K562 (cell line): ENCODE measurements around the gene MLLT1. TPM values are rescaled to one million over a fixed set of nuclear protein-coding genes. Genes with fewer than 3 reads are reported as not detected.
A peak's percentile ranks its signal among the peaks of the same experiment; 100 is the strongest.

Source experiments
- ATAC-seq: fragments of 200-7000 bp; cut with Tn5 transposase; 3 replicates; pipeline ENCODE4 v1.9.1; 2020; ENCODE audit warnings: moderate library complexity
- BruUV-seq: library from RNA; stranded (reverse); fragments of 400-500 nt; replicated peaks from 2 replicates; lab custom pipeline; 2021; lab: Mats Ljungman, UMichigan
- CTCF ChIA-PET: fragments of 300-600 bp; formaldehyde crosslinking; extraction: SDS; loops from one replicate; lab custom pipeline; 2021; ENCODE audit warnings: low intra/inter-chr PET ratio; lab: Yijun Ruan, JAX
- POLR2A ChIA-PET: fragments of 300-600, 350-650 bp; sonication (Branson Sonifier 250); formaldehyde crosslinking; extraction: SDS; loops from one replicate; lab custom pipeline; 2021; ENCODE audit warnings: antibody characterized with exemption, inconsistent platforms; lab: Yijun Ruan, JAX
- DNase-seq, 4 experiments: peaks; one replicate each; pipeline versions ENCODE4 v3.0.0 to v3.0.0-alpha.2; 2011 to 2018; ENCODE audit warnings: low spot score in 3 of 4, mixed read lengths in 3 of 4; ENCODE audit errors: extremely low read depth in 1 of 4
- FAIRE-seq: peaks from 2 replicates; lab custom pipeline; 2011; peaks lifted over from hg19 to GRCh38; lab: Jason Lieb, UNC
- H2AFZ ChIP-seq: 2 replicates; pipeline ENCODE4 v1.6.0; 2011; ENCODE audit warnings: low read depth, low read length, control low read depth, inconsistent platforms
- H3K27ac ChIP-seq: fragments of 200-600 bp; 3 replicates; pipeline ENCODE4 v1.8.0; 2011; ENCODE audit warnings: low read depth, mild to moderate bottlenecking, control low read depth, inconsistent platforms, low read length, moderate library complexity, mixed read lengths; ENCODE audit errors: extremely low read depth
- H3K27me3 ChIP-seq, 2 experiments: fragments of 300-600 bp in 1 of 2; 2 replicates in 1 of 2; 3 replicates in 1 of 2; pipeline versions ENCODE4 v1.6.0 to v1.8.0; 2011; ENCODE audit warnings: inconsistent platforms in 2 of 2, low read length in 2 of 2, mild to moderate bottlenecking in 1 of 2, mixed read lengths in 1 of 2, moderate library complexity in 1 of 2; ENCODE audit not compliant: control insufficient read depth in 2 of 2, insufficient read depth in 2 of 2
- H3K36me3 ChIP-seq: fragments of 300-600 bp; 3 replicates; pipeline ENCODE4 v1.8.0; 2011; ENCODE audit warnings: mild to moderate bottlenecking, low read length, inconsistent platforms; ENCODE audit not compliant: control insufficient read depth, insufficient read depth
- H3K4me1 ChIP-seq, 2 experiments: fragments of 200-600 bp in 1 of 2; replicated peaks in 1 of 2; 2 replicates in 1 of 2; 3 replicates in 1 of 2; pipeline versions ENCODE4 v1.5.1 to v1.8.0; 2011; ENCODE audit warnings: inconsistent platforms in 2 of 2, low read length in 2 of 2, mild to moderate bottlenecking in 1 of 2, mixed read lengths in 1 of 2, moderate library complexity in 1 of 2; ENCODE audit not compliant: control insufficient read depth in 2 of 2, insufficient read depth in 2 of 2
- H3K4me2 ChIP-seq: 2 replicates; pipeline ENCODE4 v1.6.1; 2011; ENCODE audit warnings: low read length, control low read depth, inconsistent platforms, mixed read lengths; ENCODE audit not compliant: insufficient read depth
- H3K4me3 ChIP-seq: fragments of 200-600 bp; sonication (generic), shearing (Covaris generic); 2 replicates; pipeline ENCODE4 v1.5.1; 2016; ENCODE audit warnings: control low read depth, inconsistent platforms
- H3K79me2 ChIP-seq: fragments of 200-600 bp; 3 replicates; pipeline ENCODE4 v1.8.0; 2011; ENCODE audit warnings: low read length, inconsistent platforms; ENCODE audit not compliant: control insufficient read depth, insufficient read depth
- H3K9ac ChIP-seq, 2 experiments: 2 replicates each; pipeline versions ENCODE4 v1.6.0 to v1.6.1; 2011; ENCODE audit warnings: low read depth in 2 of 2, low read length in 2 of 2, control low read depth in 1 of 2, inconsistent platforms in 1 of 2, mild to moderate bottlenecking in 1 of 2, mixed read lengths in 1 of 2; ENCODE audit not compliant: insufficient read depth in 1 of 2
- H3K9me1 ChIP-seq: one replicate; pipeline ENCODE4 v1.6.0; 2011; ENCODE audit warnings: inconsistent platforms, mild to moderate bottlenecking, low read length, moderate library complexity; ENCODE audit not compliant: control insufficient read depth, insufficient read depth
- H3K9me3 ChIP-seq: replicated peaks from 2 replicates; pipeline ENCODE4 v1.5.1; 2011; ENCODE audit warnings: low read depth, low read length, inconsistent platforms; ENCODE audit not compliant: control insufficient read depth, insufficient read depth
- H4K20me1 ChIP-seq: replicated peaks from 2 replicates; pipeline ENCODE4 v1.6.1; 2011; ENCODE audit warnings: low read length, inconsistent platforms, mixed read lengths; ENCODE audit not compliant: control insufficient read depth, insufficient read depth
- CBFA2T3 ChIP-seq: fragments of 450-650 bp; IDR thresholded peaks from 2 replicates; pipeline ENCODE4 v1.6.1; 2017
- DIDO1 ChIP-seq: fragments of 450-650 bp; IDR thresholded peaks from 2 replicates; pipeline ENCODE4 v1.6.1; 2016; ENCODE audit warnings: low read depth, missing biosample characterization, missing genetic modification characterization
- ELF1 ChIP-seq: fragments of 200-800 bp; sonication (Bioruptor generic); IDR thresholded peaks from 2 replicates; pipeline ENCODE4 v1.6.1; 2016; ENCODE audit warnings: missing genetic modification characterization, missing compliant biosample characterization
- EWSR1 ChIP-seq: fragments of 450-650 bp; IDR thresholded peaks from 2 replicates; pipeline ENCODE4 v1.6.1; 2018; ENCODE audit warnings: borderline replicate concordance, mild to moderate bottlenecking, low read depth, moderate library complexity; ENCODE audit not compliant: partially characterized antibody
- FOXA3 ChIP-seq, 2 experiments: fragments of 450-650 bp in 1 of 2; sonication (generic) in 1 of 2; formaldehyde crosslinking; IDR thresholded peaks in 1 of 2; conservative IDR thresholded peaks in 1 of 2; 2 replicates each; pipeline versions ENCODE4 v1.4.0 to v1.8.0; 2020 to 2022; ENCODE audit warnings: mild to moderate bottlenecking in 2 of 2, missing genetic modification reagents in 1 of 2
- HDAC2 ChIP-seq: fragments of 450-650 bp; IDR thresholded peaks from 2 replicates; pipeline ENCODE4 v1.6.1; 2016; ENCODE audit warnings: mild to moderate bottlenecking
- HEY1 ChIP-seq: fragments of 250-450 bp; sonication (Bioruptor Pico); IDR thresholded peaks from 2 replicates; pipeline ENCODE4 v1.5.0; 2020; ENCODE audit warnings: mild to moderate bottlenecking, moderate library complexity, borderline replicate concordance
- IRF1 ChIP-seq: sonication (generic); formaldehyde crosslinking; IDR thresholded peaks from 2 replicates; pipeline ENCODE4 v1.8.0; 2022; ENCODE audit warnings: missing genetic modification reagents, mild to moderate bottlenecking, borderline replicate concordance
- KDM1A ChIP-seq, 2 experiments: fragments of 450-650 bp; IDR thresholded peaks; 2 replicates each; pipeline ENCODE4 v1.6.1; 2016; ENCODE audit warnings: mild to moderate bottlenecking in 2 of 2
- PHF8 ChIP-seq: fragments of 200-600 bp; sonication (generic); IDR thresholded peaks from 2 replicates; pipeline ENCODE4 v1.6.1; 2012; ENCODE audit warnings: mixed run types, mild to moderate bottlenecking, inconsistent platforms, low read length, moderate library complexity, borderline replicate concordance
- UBTF ChIP-seq, 2 experiments: IDR thresholded peaks; 2 replicates each; pipeline ENCODE4 v1.6.1; 2012; ENCODE audit warnings: improper control_type of control experiment in 2 of 2, low read depth in 2 of 2, low read length in 2 of 2, borderline replicate concordance in 1 of 2
- ZNF644 ChIP-seq: fragments of 200-800 bp; sonication (Bioruptor generic); IDR thresholded peaks from 2 replicates; pipeline ENCODE4 v1.6.1; 2016; ENCODE audit warnings: low read depth, missing genetic modification characterization, missing compliant biosample characterization
- WGBS: fragments of 100-300 bp; shearing (Covaris generic); methylation state at CpG from one replicate; pipeline ENCODE4 v1.1.6; 2016; ENCODE audit warnings: low coverage, mixed read lengths; ENCODE audit not compliant: insufficient coverage; ENCODE audit errors: missing lambda C conversion rate; 5-methylcytosine and 5-hydroxymethylcytosine counted together
- in situ Hi-C: fragments of 300-500 bp; cut with MboI; formaldehyde crosslinking; loops from 4 replicates; pipeline ENCODE4 v1.15.0; 2018; ENCODE audit warnings: inconsistent platforms, mixed read lengths
- intact Hi-C: fragments of 100-400 bp; cut with micrococcal nuclease; formaldehyde crosslinking; loops from 2 replicates; pipeline ENCODE4 v1.14.2; 2022
- polyA plus RNA-seq, 8 experiments: library from polyadenylated mRNA; depleted of rRNA in 4 of 8; stranded (reverse) in 5 of 8; unstranded in 3 of 8; fragments of >200 nt; fragmentation: Nextera tagmentation in 2 of 8; fragmentation: Illumina TruSeq in 1 of 8; extraction: Ambion mirVana in 2 of 8; extraction: Trizol in 1 of 8; gene quantifications; 2 replicates each; pipeline versions ENCODE4 v1.2.1 to v1.2.3, GENCODE V29; 2011 to 2014; ENCODE audit warnings: inconsistent platforms in 1 of 8, missing spikeins in 1 of 8
- total RNA-seq, 7 experiments: library from RNA; depleted of rRNA in 6 of 7; stranded (reverse); fragments of >200 nt in 6 of 7; fragmentation: Illumina TruSeq in 2 of 7; extraction: Trizol in 2 of 7; gene quantifications; 2 replicates each; pipeline versions ENCODE4 v1.2.1 to v1.2.3, GENCODE V29; 2011 to 2021; ENCODE audit warnings: low replicate concordance in 1 of 7
- TF ChIP-seq, protein P1 (sequence below): fragments of 450-650 bp; IDR thresholded peaks from 2 replicates; pipeline ENCODE4 v1.6.1; 2016; ENCODE audit warnings: low read depth, mild to moderate bottlenecking, moderate library complexity
- TF ChIP-seq, protein P2 (sequence below): fragments of 200-800 bp; sonication (Bioruptor generic); IDR thresholded peaks from 2 replicates; pipeline ENCODE4 v1.6.1; 2017; ENCODE audit warnings: missing genetic modification characterization, missing compliant biosample characterization

Gene MLLT1
- total and polyA plus RNA-seq, 9 of the 15 experiments (the other 6 are each of a cell fraction or from before 2014, with no cell fraction given) = 0.23 to 63.5 (median 15.4) TPM

- 0 out of 2 replicates have a peak, but pooled peaks have one; percentile 17 for TF ChIP-seq ELF1
- 0 out of 4 replicates have a peak, but pooled peaks of 1 of the 2 experiments have one; percentile 24 for TF ChIP-seq UBTF (IDR thresholded peaks at IDR 0.05; ENCODE audit: borderline replicate concordance in 1 of 2, low read depth in 2 of 2, low read length in 2 of 2)
- no peak for TF ChIP-seq PHF8
- TF ChIP-seq FOXA3 (CRISPR knock-in tag; conservative IDR thresholded peaks at IDR 0.05 in 1 of 2, IDR thresholded peaks at IDR 0.05 in 1 of 2) = no peak
These were observed 7.4 kb downstream of the MLLT1 start (continued) for GRCh38 chr19:6272411-6272791.

DNA sequence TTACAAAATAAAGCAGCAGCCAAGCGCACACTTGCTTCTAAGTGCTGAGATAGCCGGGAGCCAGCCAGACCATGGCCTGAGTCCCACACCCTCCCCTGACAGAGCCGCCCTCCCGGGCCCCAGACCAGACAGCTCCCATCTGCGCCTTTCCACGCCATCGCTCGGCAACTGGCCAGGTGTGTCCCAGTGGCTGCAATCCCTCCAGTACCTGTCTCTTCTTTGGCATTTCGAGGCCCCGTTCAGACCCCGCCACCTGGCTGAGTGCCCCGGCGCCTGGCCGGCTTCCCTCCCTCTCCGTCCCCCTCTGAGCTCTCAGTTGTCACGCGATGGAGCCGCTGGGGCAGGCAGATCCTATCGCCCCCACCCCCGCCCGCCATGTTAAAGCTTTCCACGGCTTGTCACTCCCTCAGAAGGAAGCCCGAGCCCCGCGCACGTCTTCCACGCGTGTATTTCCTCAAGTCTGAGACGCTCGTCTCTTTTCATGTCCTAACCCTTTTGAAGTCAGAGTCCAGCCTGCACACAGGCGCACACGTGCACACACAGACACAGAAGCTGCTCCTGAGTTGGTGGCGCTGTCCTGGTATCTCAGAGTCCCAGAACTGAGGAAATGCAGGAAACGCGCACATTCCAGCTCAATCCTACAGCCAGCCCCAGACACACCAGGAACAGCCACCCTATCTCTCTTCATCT lies 7.9 kb downstream of the MLLT1 start:
- ATAC-seq (peak; percentile 71), DNase-seq (peak; percentile 72 to 79 (median 74)), FAIRE-seq (peak; percentile 52)
- Histone ChIP-seq H2AFZ (peak overlapping the region; percentile 44), H4K20me1 (peaks cover 31% of the 10 kb centered on the region; the same call in 1 of the 2 replicates), H3K4me2 (peak overlapping the region; percentile 71), H3K4me3 (peak overlapping the region; percentile 21; the same call in 1 of the 2 replicates), H3K27me3 (no peaks in the 10 kb centered on the region), H3K9ac (peak overlapping the region; percentile 33 to 91), H3K4me1 (peaks cover 61 to 78% of the 10 kb centered on the region in 2 experiments), H3K9me3 (no peaks in the 10 kb centered on the region), H3K9me1 (peaks cover 5% of the 10 kb centered on the region), H3K36me3 (peaks cover 57% of the 10 kb centered on the region), H3K27ac (peak overlapping the region; percentile 63), H3K79me2 (peaks cover 95% of the 10 kb centered on the region)
- in situ Hi-C loops = no loop called here
- BruUV-seq = no TSS peak
- WGBS = under 1% methylated on average over 27 of the region's 35 CpGs
- ChIA-PET CTCF (no interaction called here), POLR2A (interaction anchor here (0.6 to 1.5 kb wide), 7 partner anchors 11 to 1601 kb away, joined by 3 to 6 read pairs (median 4); partner anchors contain the start of gene CLPP)
- intact Hi-C loops = no loop called here
- TF ChIP-seq KDM1A (IDR thresholded peaks at IDR 0.05) (no peak), ZNF644 (tag) (no peak), DIDO1 (no peak), HDAC2 (peak; percentile 68; the same call in 1 of the 2 replicates), IRF1 (CRISPR knock-in tag) (no peak), CBFA2T3 (peak; percentile 7; the same call in 1 of the 2 replicates), HEY1 (CRISPR knock-in tag) (no peak), EWSR1 (no peak)
- TF ChIP-seq, protein P1, sequence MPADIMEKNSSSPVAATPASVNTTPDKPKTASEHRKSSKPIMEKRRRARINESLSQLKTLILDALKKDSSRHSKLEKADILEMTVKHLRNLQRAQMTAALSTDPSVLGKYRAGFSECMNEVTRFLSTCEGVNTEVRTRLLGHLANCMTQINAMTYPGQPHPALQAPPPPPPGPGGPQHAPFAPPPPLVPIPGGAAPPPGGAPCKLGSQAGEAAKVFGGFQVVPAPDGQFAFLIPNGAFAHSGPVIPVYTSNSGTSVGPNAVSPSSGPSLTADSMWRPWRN = peak; percentile 43; the same call in 1 of the 2 replicates
- TF ChIP-seq, protein P2, sequence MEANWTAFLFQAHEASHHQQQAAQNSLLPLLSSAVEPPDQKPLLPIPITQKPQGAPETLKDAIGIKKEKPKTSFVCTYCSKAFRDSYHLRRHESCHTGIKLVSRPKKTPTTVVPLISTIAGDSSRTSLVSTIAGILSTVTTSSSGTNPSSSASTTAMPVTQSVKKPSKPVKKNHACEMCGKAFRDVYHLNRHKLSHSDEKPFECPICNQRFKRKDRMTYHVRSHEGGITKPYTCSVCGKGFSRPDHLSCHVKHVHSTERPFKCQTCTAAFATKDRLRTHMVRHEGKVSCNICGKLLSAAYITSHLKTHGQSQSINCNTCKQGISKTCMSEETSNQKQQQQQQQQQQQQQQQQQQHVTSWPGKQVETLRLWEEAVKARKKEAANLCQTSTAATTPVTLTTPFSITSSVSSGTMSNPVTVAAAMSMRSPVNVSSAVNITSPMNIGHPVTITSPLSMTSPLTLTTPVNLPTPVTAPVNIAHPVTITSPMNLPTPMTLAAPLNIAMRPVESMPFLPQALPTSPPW (CRISPR knock-in tag) = peak; percentile 65
